ENCODE results near the gene PKLR. TPM values are rescaled to one million over a fixed set of nuclear protein-coding genes. Genes with fewer than 3 reads are reported as not detected.

The PKLR gene
- total and polyA plus RNA-seq, 2 of the 8 experiments (the other 6 are each of a cell fraction or from before 2014, with no cell fraction given), result 2.3 to 7.5 TPM

- Histone ChIP-seq H2BK5ac (ENCODE audit: low read depth, low read length) (peak overlapping the region; percentile 56; the same call in 1 of the 2 replicates), H3K18ac (ENCODE audit: extremely low read depth, low read length) (peak overlapping the region; percentile 95), H2AFZ (ENCODE audit: low read length) (peak overlapping the region; percentile 98), H2BK20ac (ENCODE audit: low read length) (0 out of 2 replicates have a peak overlapping the region, but pooled peaks have one; percentile 61), H3K14ac (ENCODE audit: insufficient read length) (no peak overlapping the region), H3K79me1 (ENCODE audit: low read depth, low read length) (no peaks in the 10 kb centered on the region), H3K4ac (replicated peaks; ENCODE audit: insufficient read length, low read depth, low read length) (peak overlapping the region; percentile 13), H2BK12ac (ENCODE audit: low read depth, low read length) (peak overlapping the region; percentile 93; the same call in 1 of the 2 replicates), H3K9ac (replicated peaks in 1 of 4; ENCODE audit: extremely low read depth in 1 of 4, low read depth in 3 of 4, low read length in 3 of 4) (peak overlapping the region in 3 of 4 experiments; percentile 25 to 29 (median 26); a peak in 5 of 7 replicates), H2BK15ac (ENCODE audit: low read length) (peak overlapping the region; percentile 88; the same call in 1 of the 2 replicates), H4K8ac (ENCODE audit: extremely low read depth, insufficient read depth, low read length) (peak overlapping the region; percentile 88), H4K5ac (ENCODE audit: insufficient read length, low read depth, low read length) (peak overlapping the region; percentile 54), H3K79me2 (ENCODE audit: control insufficient read depth in 1 of 2, insufficient read depth in 2 of 2, low read length in 2 of 2) (no peaks in the 10 kb centered on the region), H3K56ac (replicated peaks; ENCODE audit: insufficient read length, low read depth, low read length) (peak overlapping the region; percentile 9), H3K4me2 (ENCODE audit: insufficient read depth in 1 of 2, low read depth in 2 of 2, low read length in 2 of 2) (peak overlapping the region; percentile 88 to 95), H3K36me3 (ENCODE audit: control insufficient read depth in 2 of 4, insufficient read depth in 4 of 4, low read length in 3 of 4) (no peaks in the 10 kb centered on the region), H4K20me1 (replicated peaks in 1 of 2; ENCODE audit: control insufficient read depth in 1 of 2, insufficient read depth in 2 of 2, low read length in 2 of 2) (no peaks in the 10 kb centered on the region), H3K4me3 (ENCODE audit: extremely low read depth in 1 of 4, insufficient read depth in 2 of 4, low read depth in 3 of 4, low read length in 4 of 4) (peak overlapping the region; percentile 52 to 89 (median 84)), H3K27me3 (replicated peaks in 1 of 4; ENCODE audit: control insufficient read depth in 3 of 4, extremely low read depth in 1 of 4, insufficient read depth in 3 of 4, low read length in 3 of 4) (peaks cover 0 to 23% (median 14%) of the 10 kb centered on the region in 4 experiments; a peak in 5 of 7 replicates), H3K4me1 (replicated peaks in 1 of 4; ENCODE audit: control insufficient read depth in 3 of 4, insufficient read depth in 4 of 4, low read length in 3 of 4) (peaks cover 3 to 23% (median 10%) of the 10 kb centered on the region in 4 experiments; a peak in 6 of 7 replicates), H4K91ac (replicated peaks; ENCODE audit: insufficient read length, low read length) (peak overlapping the region; percentile 97), H3K23me2 (ENCODE audit: low read depth, low read length) (peaks cover 5% of the 10 kb centered on the region; the same call in 1 of the 2 replicates), H3K27ac (ENCODE audit: low read depth, low read length) (no peak overlapping the region), H3K23ac (ENCODE audit: insufficient read length) (no peak overlapping the region), H2BK120ac (replicated peaks; ENCODE audit: low read depth, low read length) (peak overlapping the region; percentile 4), H2AK5ac (ENCODE audit: low read depth, low read length) (no peak overlapping the region), H3K9me3 (ENCODE audit: insufficient read depth in 2 of 2, low read depth in 1 of 2, low read length in 1 of 2) (no peaks in the 10 kb centered on the region)
- ChIA-PET POLR2A (ENCODE audit: partially characterized antibody) (interaction anchor here (0.6 to 1.7 kb wide), 13 partner anchors 12 to 267 kb away, joined by 3 to 7 read pairs (median 4); partner anchors contain the start of genes ASH1L, CLK2, ENTREP3 and FDPS), CTCF (ENCODE audit: partially characterized antibody) (interaction anchor here (0.8 to 5.3 kb wide), 8 partner anchors 9 to 47 kb away, joined by 3 to 29 read pairs (median 4); partner anchors contain the start of genes FDPS and RUSC1)
- 6% methylated on average over 42 of the region's 47 CpGs; no CpG with 5 or more reads in 1 of the 2 experiments for WGBS, 2 experiments (ENCODE audit: extremely low coverage in 1 of 2, insufficient coverage in 1 of 2, insufficient read length in 1 of 2, insufficient replicate concordance in 2 of 2, low coverage in 1 of 2, low lambda C conversion rate in 2 of 2, missing lambda C conversion rate in 1 of 2)
- peak in 1 of 2 experiments; percentile 87 for DNase-seq (ENCODE audit: low read depth in 1 of 2, low spot score in 2 of 2)
- no peak for FAIRE-seq
- TF ChIP-seq SAP30 (IDR thresholded peaks at IDR 0.05; ENCODE audit: insufficient read depth, insufficient replicate concordance, low read length) (no peak), SIN3A (conservative IDR thresholded peaks at IDR 0.05 in 1 of 2, IDR thresholded peaks at IDR 0.05 in 1 of 2; ENCODE audit: low read depth in 1 of 2, low read length in 2 of 2) (peak in 1 of 2 experiments; percentile 47; a peak in 1 of 4 replicates), YY1 (IDR thresholded peaks at IDR 0.05; ENCODE audit: low read depth, low read length) (0 out of 2 replicates have a peak, but pooled peaks have one; percentile 51), CEBPB (IDR thresholded peaks at IDR 0.05; ENCODE audit: low read depth, low read length) (peak; percentile 32; the same call in 1 of the 2 replicates), EZH2 (IDR thresholded peaks at IDR 0.05; ENCODE audit: low read depth, low read length, severe bottlenecking) (peak; percentile 32), EGR1 (IDR thresholded peaks at IDR 0.05; ENCODE audit: borderline replicate concordance, low read depth, low read length) (peak; percentile 6; the same call in 1 of the 2 replicates), SRF (IDR thresholded peaks at IDR 0.05; ENCODE audit: low read depth, low read length) (no peak), CTBP2 (IDR thresholded peaks at IDR 0.05; ENCODE audit: borderline replicate concordance, insufficient read depth, insufficient read length, low read length) (peak; percentile 73), RXRA (IDR thresholded peaks at IDR 0.05; ENCODE audit: insufficient read depth, low read depth, low read length) (no peak)
Measured at GRCh38 chr1:155295183-155295941, 5.9 kb downstream of the PKLR start.

All from H1 (cell line).